ENCODE results near the gene GCHFR. TPM values are rescaled to one million over a fixed set of nuclear protein-coding genes. Genes with fewer than 3 reads are reported as not detected.
A peak's percentile ranks its signal among the peaks of the same experiment; 100 is the strongest.

The GCHFR gene
- polyA plus RNA-seq, 6 donors from 2014 or later, result 22.8 to 40.4 (median 27.6) TPM

DNA sequence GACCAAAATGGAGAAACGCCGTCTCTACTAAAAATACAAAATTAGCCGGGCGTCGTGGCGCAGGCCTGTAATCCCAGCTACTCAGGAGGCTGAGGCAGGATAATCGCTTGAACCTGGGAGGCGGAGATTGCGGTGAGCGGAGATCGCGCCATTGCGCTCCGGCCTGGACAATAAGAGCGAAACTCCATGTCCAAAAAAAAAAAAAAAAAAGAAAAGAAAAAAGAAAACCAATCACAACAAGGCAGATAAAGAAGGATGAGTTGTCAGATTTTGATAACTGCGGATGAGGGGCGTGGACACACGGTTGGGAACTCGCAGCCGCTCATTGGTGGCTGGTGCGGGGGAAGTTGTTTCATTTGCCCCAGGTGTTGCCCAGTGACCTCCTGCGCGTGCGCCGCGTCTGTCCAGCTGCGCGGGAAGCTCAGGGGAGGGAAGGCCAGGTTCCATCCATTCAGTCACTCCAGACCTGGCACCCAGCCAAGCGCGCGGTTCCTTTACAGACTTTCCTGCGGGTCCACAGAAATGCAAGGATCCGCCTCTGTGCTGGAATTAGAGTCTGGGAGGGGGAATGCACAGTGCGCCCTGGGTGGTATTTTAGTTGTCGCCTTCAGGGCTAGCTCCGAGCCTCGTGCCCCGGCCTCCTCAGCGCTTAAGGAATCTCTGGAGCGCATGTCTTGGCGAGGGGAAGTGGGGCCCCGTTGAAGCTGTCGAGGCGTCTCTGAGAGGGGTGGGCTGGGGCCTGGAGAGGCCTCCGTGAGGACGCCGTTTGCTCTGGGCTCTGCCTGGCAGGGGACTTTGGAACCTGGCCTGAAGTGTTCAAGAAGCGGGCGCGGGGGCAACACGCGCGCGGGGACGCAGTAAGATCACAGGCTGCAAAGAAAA is 708 bp upstream of the GCHFR start:
- Mint-ChIP-seq H3K36me3 (no peaks in the 10 kb centered on the region), H3K27me3 (no peaks in the 10 kb centered on the region), H3K4me1 (peaks cover 17 to 30% (median 23%) of the 10 kb centered on the region in 3 donors), H3K4me3 (peak overlapping the region; percentile 82 to 95 (median 91)), H3K9me3 (no peaks in the 10 kb centered on the region), H3K27ac (peak overlapping the region in 3 of 6 donors; percentile 83 to 90 (median 84))
- peak; percentile 27 for DNase-seq
- peak; percentile 29 to 32 for ATAC-seq (ENCODE audit: low read depth in 2 of 2)

DNA sequence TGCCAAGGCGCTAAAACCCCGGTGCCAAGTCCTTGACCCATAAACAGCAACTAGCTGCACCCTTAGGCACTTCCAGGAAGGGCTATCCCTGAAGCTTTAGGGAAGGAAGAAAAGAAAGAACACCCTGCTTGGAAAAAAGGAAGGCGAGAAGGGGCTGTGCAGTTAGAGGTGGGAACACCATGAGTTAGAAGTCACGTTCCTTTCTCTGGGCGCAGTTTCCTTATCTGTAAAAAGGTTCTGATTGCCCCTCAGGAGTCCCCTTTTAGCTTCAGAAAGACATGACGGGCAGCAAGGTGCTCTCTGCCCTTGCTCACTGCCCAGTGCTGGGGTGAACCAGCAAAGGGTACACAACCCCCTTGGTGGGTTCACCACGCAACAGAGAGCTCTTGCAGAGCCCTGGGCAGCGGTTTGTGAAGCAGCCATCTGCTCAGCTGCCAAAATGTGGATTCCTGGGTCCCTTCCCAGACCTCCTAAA is 798 bp downstream of the GCHFR start:
- no peak for DNase-seq

GRCh38 chr15:40766194-40766815 is 2.4 kb downstream of the GCHFR start:
- Mint-ChIP-seq H3K27me3 (no peaks in the 10 kb centered on the region), H3K36me3 (no peaks in the 10 kb centered on the region), H3K4me1 (peaks cover 47 to 59% (median 55%) of the 10 kb centered on the region in 3 donors), H3K9me3 (no peaks in the 10 kb centered on the region), H3K27ac (peak overlapping the region in 1 of 6 donors; percentile 49), H3K4me3 (peak overlapping the region in 5 of 8 donors; percentile 28 to 84 (median 50))
- DNase-seq, result no peak
- no peak for ATAC-seq (ENCODE audit: low read depth in 2 of 2)

More for the DNA sequence above, 798 bp downstream of the GCHFR start:
- no peaks in the 10 kb centered on the region for H3K9me3 Mint-ChIP-seq
- no peaks in the 10 kb centered on the region for H3K36me3 Mint-ChIP-seq
- peaks cover 31 to 45% (median 38%) of the 10 kb centered on the region in 3 donors for H3K4me1 Mint-ChIP-seq
- ATAC-seq (ENCODE audit: low read depth in 2 of 2), result no peak
- H3K27me3 Mint-ChIP-seq, result no peaks in the 10 kb centered on the region
- H3K4me3 Mint-ChIP-seq, result peak overlapping the region; percentile 82 to 95 (median 91)
- H3K27ac Mint-ChIP-seq, result peak overlapping the region in 2 of 6 donors; percentile 33 to 68

- Mint-ChIP-seq H3K9me3 (no peaks in the 10 kb centered on the region), H3K4me1 (peaks cover 53 to 67% (median 62%) of the 10 kb centered on the region in 3 donors), H3K27me3 (no peaks in the 10 kb centered on the region), H3K4me3 (peak overlapping the region in 2 of 8 donors; percentile 32 to 51), H3K27ac (peak overlapping the region in 1 of 6 donors; percentile 67), H3K36me3 (no peaks in the 10 kb centered on the region)
- DNase-seq, result no peak
- no peak for ATAC-seq (ENCODE audit: low read depth in 2 of 2)
Measured at GRCh38 chr15:40766906-40767837, 3.3 kb downstream of the GCHFR start.

- ATAC-seq (ENCODE audit: low read depth in 2 of 2) (no peak), DNase-seq (no peak)
- H3K27me3 Mint-ChIP-seq, result no peaks in the 10 kb centered on the region
- H3K36me3 Mint-ChIP-seq, result no peaks in the 10 kb centered on the region
- peak overlapping the region in 4 of 8 donors; percentile 35 to 93 (median 88) for H3K4me3 Mint-ChIP-seq
- H3K4me1 Mint-ChIP-seq, result peaks cover 56 to 70% (median 70%) of the 10 kb centered on the region in 3 donors
- H3K9me3 Mint-ChIP-seq, result no peaks in the 10 kb centered on the region
- H3K27ac Mint-ChIP-seq, result peak overlapping the region in 4 of 6 donors; percentile 32 to 94 (median 86)
Measured at GRCh38 chr15:40767838-40768500, 4.1 kb downstream of the GCHFR start.

- Mint-ChIP-seq H3K4me1 (peaks cover 49 to 70% (median 66%) of the 10 kb centered on the region in 3 donors), H3K36me3 (no peaks in the 10 kb centered on the region), H3K27me3 (no peaks in the 10 kb centered on the region), H3K27ac (peak overlapping the region; percentile 81 to 97 (median 92)), H3K9me3 (no peaks in the 10 kb centered on the region), H3K4me3 (peak overlapping the region; percentile 75 to 93 (median 88))
- ATAC-seq (ENCODE audit: low read depth in 2 of 2) (peak; percentile 34 to 35), DNase-seq (peak; percentile 42)
Measured at GRCh38 chr15:40768521-40769273, 4.8 kb downstream of the GCHFR start.

- Mint-ChIP-seq H3K4me1 (peaks cover 47 to 67% (median 64%) of the 10 kb centered on the region in 3 donors), H3K36me3 (peaks cover 4 to 5% of the 10 kb centered on the region in 2 donors), H3K4me3 (peak within 1 kb of the TSS; percentile 75 to 93 (median 88)), H3K27me3 (no peaks in the 10 kb centered on the region), H3K9me3 (no peaks in the 10 kb centered on the region), H3K27ac (peak within 1 kb of the TSS; percentile 91 to 98 (median 95))
- DNase-seq, result peak; percentile 85
- ATAC-seq (ENCODE audit: low read depth in 2 of 2), result peak; percentile 71 to 73
Measured at GRCh38 chr15:40769274-40770146, 5.6 kb downstream of the GCHFR start, which contains the start of gene C15orf62. TSS of gene C15orf62 (plus strand) at chr15:40769980. CDS start at chr15:40770496, 516 bp downstream.

DNA sequence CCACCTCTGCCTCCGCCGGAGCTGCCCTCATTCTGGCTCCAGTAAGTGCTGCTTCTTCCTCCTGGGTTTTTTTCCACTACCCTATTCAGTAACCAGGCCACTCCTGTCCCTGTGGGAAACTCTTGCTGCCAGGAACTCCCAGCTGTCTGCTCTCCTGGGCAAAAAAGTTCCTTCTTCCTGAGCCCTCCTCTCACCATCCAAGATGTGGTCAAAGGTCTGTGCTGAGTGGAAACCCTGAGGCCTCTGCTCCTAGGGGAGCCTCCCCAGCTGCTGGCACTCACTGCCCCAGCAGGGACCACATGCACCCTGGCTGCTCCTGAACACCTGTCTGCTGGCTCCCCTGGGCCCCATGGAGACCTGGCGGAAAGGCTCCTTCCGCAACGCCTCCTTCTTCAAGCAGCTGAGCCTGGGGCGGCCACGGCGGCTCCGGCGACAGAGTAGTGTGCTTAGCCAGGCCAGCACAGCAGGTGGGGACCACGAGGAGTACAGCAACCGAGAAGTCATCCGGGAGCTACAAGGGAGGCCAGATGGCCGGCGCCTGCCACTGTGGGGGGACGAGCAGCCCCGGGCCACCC is 6.4 kb downstream of the GCHFR start:
- H3K4me1 Mint-ChIP-seq, result peaks cover 43 to 60% (median 56%) of the 10 kb centered on the region in 3 donors
- peak in 1 of 2 donors; percentile 5 for ATAC-seq (ENCODE audit: low read depth in 2 of 2)
- peak overlapping the region; percentile 91 to 98 (median 95) for H3K27ac Mint-ChIP-seq
- peak overlapping the region; percentile 75 to 93 (median 88) for H3K4me3 Mint-ChIP-seq
- H3K36me3 Mint-ChIP-seq, result peaks cover 6 to 12% of the 10 kb centered on the region in 2 donors
- no peaks in the 10 kb centered on the region for H3K27me3 Mint-ChIP-seq
- no peaks in the 10 kb centered on the region for H3K9me3 Mint-ChIP-seq
- peak; percentile 37 for DNase-seq

DNA sequence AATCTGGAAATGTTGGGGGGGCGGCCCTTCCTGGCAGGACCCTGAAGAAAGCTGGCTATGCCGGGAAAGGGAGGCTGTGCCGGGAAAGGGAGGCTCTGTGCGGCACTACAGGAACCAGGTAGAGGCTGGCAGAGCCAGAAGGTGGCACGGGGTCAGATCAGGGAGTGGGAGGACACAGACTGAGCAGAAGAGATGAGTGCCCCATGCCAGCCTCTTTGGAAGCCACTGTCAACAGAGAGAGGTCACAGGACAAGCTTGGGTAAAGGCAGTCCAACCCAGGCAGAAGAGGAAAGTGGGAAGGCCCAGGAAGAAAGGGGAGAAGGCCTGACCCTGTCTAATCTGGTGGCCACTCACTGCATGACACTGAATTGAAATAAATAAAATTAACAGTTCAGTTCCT is 7.4 kb downstream of the GCHFR start:
- H3K27ac Mint-ChIP-seq, result peak overlapping the region in 5 of 6 donors; percentile 53 to 94 (median 76)
- ATAC-seq (ENCODE audit: low read depth in 2 of 2), result no peak
- H3K4me3 Mint-ChIP-seq, result peak overlapping the region in 1 of 8 donors; percentile 15
- H3K4me1 Mint-ChIP-seq, result peaks cover 41 to 55% (median 52%) of the 10 kb centered on the region in 3 donors
- peaks cover 6 to 15% of the 10 kb centered on the region in 2 donors for H3K36me3 Mint-ChIP-seq
- no peaks in the 10 kb centered on the region for H3K27me3 Mint-ChIP-seq
- H3K9me3 Mint-ChIP-seq, result no peaks in the 10 kb centered on the region
- DNase-seq, result no peak

DNA sequence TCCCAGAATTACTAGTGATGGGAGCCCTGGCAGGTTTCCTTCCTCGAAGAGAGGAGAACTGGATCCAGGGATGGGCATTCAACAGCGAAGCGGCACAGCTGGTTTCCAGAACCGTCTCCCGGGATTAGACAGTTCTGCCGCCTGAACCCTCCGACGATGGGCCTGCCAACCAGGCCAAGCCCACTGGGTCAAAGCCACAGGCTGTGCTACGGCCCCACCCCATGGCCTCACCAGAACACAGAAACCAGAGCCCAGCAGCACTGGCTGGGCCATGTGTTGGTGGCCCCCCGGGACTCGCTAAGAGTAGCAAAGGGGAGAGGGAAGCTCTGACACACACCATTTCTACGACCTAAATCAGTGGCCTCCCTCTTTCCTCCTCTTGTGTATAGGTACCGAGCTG is 8.1 kb downstream of the GCHFR start:
- no peaks in the 10 kb centered on the region for H3K9me3 Mint-ChIP-seq
- H3K4me1 Mint-ChIP-seq, result peaks cover 44 to 55% (median 52%) of the 10 kb centered on the region in 3 donors
- ATAC-seq (ENCODE audit: low read depth in 2 of 2), result no peak
- H3K27me3 Mint-ChIP-seq, result no peaks in the 10 kb centered on the region
- DNase-seq, result no peak
- H3K4me3 Mint-ChIP-seq, result no peak overlapping the region
- peak overlapping the region in 3 of 6 donors; percentile 34 to 77 (median 60) for H3K27ac Mint-ChIP-seq
- peaks cover 10 to 22% of the 10 kb centered on the region in 2 donors for H3K36me3 Mint-ChIP-seq
